Measurements from ENCODE around the gene CNTLN.
"Not testable (repeated sequence)": the region's sequence is repeated elsewhere in the genome, so short reads cannot be mapped to it uniquely, and the experiment has no call there.

CNTLN gene

DNA sequence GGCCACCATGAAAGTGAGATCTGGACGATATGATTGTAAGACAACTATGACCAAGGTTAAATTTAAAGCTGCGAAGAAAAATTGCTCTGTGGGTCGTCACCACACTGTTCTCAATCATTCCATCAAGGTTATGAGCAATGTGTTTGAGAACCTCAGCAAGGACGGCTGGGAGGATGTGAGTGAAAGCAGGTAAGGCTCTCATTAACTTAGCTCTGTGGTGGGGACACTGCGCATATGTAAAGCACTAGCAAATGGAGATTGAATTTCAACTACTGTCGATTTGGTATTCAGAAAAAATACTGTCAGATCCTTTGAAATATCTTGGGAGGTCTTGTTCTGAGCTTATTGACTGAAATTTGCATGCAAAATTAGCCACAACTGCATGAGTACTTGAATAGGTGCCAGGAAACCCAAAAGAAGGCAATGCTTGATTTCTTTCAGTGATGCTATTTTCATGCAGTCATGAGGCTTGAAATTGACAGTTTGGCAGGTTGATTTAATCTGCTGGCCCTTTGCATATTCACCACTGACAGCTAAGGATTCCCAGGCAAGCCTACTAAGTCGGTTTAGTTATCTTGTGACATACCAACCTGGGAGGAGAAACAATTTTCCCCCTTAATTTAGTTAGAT is 260.2 kb downstream of the CNTLN start:
- H3K27ac ChIP-seq: no peak overlapping the region

DNA sequence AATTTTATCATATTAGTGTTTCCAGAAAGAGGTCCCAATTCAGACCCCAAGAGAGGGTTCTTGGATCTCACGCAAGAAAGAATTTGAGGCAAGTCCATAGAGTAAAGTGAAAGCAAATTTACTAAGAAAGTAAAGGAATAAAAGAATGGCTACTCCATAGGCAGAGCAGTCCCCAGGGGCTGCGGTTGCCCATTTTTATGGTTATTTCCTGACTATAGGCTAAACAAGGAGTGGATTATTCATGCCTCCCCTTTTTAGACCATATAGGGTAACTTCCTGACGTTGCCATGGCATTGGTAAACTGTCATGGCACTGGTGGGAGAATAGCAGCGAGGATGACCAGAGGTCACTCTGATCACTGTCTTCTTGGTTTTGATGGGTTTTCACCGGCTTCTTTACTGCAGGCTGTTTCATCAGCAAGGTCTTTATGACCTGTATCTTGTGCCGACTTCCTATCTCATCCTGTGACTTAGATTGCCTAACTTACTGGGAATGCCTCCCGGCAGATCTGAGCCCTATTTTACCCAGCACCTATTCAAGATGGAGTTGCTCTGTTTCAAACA is 262.4 kb downstream of the CNTLN start:
- not testable (repeated sequence) for H3K27ac ChIP-seq

More for the DNA sequence above, 260.2 kb downstream of the CNTLN start:
- no peak for TF ChIP-seq CTCF (conservative IDR thresholded peaks at IDR 0.05)
- TF ChIP-seq ZFX (IDR thresholded peaks at IDR 0.05): no peak

GRCh38 chr9:17398350-17398749 is 263.5 kb downstream of the CNTLN start:
- H3K27ac ChIP-seq: no peak overlapping the region
- TF ChIP-seq CTCF (conservative IDR thresholded peaks at IDR 0.05) (no peak), ZFX (IDR thresholded peaks at IDR 0.05) (no peak)

DNA sequence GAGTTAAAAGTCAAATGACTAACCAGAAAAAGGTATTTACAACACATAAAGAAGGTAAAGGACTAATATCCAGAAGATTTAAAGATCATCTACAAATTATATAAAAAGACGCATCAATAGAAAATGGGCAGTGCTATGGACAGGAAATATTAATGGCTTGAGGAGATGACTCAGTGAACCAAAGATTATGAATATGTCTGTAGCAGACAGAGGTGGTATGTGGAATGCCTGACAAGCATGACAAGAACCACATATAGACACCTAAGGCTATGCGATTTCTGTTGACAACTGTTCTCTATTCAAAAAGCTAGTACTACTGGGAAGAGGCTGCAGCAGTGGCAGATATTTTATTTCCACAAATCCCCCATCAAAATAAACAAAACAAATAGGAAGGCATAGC is 267.0 kb downstream of the CNTLN start:
- TF ChIP-seq ZFX (IDR thresholded peaks at IDR 0.05) (no peak), CTCF (conservative IDR thresholded peaks at IDR 0.05) (no peak)
- no peak overlapping the region for H3K27ac ChIP-seq

DNA sequence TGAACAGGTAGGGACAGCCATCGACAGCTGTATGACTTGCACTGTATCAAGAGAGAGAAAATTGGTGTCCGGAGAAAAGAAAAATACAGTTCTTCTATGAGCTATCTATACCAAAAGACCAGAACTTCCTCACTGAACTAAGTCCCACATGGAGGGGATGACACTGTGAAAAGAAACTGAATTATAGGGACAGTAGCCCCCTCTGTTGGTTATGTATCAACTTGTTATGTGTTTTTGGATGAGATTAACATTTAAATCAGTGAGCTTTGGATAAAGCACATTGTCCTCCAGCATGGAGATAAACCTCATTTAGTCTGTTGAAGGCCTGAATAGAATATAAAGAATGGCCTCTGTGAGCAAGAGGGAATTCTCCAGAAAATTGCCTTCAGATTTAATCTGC is 267.5 kb downstream of the CNTLN start:
- no peak for TF ChIP-seq ZFX (IDR thresholded peaks at IDR 0.05)
- TF ChIP-seq CTCF (conservative IDR thresholded peaks at IDR 0.05): peak; percentile 35
- H3K27ac ChIP-seq: no peak overlapping the region

DNA sequence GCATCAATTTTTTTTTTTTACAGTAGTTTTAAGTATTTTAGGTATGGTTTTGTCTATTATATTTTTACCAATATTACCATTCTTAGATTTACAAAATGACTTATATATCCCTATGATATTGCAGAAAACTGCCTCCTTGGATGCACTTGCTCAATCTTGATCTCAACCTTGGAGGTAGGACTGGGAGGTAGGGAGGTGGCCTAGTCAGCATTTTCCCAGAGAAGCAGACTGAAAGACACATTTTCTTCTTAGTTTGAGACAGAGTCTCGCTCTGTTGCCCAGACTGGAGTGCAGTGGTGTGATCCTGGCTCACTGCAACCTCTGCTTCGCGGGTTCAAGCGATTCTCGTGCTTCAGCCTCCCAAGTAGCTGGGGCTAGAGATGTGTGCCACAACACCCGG is 268.7 kb downstream of the CNTLN start:
- TF ChIP-seq CTCF (conservative IDR thresholded peaks at IDR 0.05) (no peak), ZFX (IDR thresholded peaks at IDR 0.05) (no peak)
- no peak overlapping the region for H3K27ac ChIP-seq

- H3K27ac ChIP-seq: no peak overlapping the region
- TF ChIP-seq ZFX (IDR thresholded peaks at IDR 0.05) (no peak), CTCF (conservative IDR thresholded peaks at IDR 0.05) (no peak)
Observed at GRCh38 chr9:17414986-17415385, 280.1 kb downstream of the CNTLN start.

All from C4-2B (cell line).